Inferior parietal cortex (tissue), 1 donor: ENCODE results near the gene RARRES2.

Experiments used
- DNase-seq: peaks from one replicate; pipeline ENCODE4 v3.0.0-alpha.2; 2016; ENCODE audit errors: extremely low spot score

The RARRES2 gene

DNA sequence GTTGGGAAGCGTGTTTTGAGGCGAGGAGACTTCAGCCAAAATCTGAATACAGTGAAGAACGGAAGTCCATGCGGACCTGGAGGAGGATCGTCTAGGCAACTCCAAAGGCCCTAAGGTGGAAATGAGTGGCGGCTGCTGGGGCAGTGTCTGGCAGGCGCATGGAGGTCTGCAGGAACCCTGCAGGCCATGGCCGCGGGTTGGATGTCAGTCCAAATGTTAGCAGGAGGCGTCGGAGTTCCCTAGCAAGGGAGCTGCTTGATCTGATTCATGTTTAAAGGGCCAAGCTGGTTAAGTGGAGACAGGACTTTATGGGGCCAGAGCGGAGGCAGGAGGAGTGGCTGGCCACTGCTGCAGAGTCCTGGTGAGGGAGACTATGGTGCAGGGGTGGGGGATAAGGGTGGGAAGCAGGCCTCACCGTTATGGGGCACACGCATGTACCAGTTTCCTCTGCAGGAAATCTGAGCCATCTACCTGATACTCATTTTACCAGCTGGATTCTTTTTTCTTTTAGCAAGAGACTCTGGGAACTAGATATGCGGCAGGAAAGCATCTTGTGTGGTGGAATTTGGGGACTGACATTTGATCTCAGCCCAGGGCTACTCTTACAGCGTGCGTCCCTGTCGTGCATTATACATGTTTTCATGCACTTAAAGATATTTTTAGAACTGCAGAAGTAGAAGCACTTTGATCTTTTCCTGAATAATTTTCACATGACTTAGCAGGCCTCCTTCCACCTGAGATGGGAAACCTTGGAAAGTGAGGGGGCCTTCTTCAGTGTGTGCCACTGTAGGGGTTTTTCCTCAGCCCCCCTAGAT lies 20.6 kb upstream of the RARRES2 start:
- DNase-seq: no peak

DNA sequence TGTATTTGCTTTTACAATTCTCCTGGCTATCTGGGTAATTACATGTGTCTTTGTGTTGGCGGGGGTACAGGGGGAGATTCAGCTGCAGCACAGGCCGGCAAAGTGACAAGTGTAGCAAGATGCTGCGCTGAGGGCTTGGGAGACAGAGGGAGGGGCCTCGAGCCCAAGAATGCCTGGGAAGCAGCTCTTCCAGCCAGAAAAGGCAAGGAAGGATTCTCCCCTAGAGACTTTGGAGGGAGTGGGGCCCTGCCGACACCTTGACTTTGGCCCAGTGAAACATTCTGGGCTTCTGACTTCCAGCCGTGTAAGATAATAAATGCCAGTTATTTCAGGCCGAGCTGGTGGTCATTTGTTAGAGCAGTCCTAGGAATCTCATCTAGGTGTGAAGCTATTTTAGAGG lies 20.0 kb upstream of the RARRES2 start:
- DNase-seq: no peak

DNA sequence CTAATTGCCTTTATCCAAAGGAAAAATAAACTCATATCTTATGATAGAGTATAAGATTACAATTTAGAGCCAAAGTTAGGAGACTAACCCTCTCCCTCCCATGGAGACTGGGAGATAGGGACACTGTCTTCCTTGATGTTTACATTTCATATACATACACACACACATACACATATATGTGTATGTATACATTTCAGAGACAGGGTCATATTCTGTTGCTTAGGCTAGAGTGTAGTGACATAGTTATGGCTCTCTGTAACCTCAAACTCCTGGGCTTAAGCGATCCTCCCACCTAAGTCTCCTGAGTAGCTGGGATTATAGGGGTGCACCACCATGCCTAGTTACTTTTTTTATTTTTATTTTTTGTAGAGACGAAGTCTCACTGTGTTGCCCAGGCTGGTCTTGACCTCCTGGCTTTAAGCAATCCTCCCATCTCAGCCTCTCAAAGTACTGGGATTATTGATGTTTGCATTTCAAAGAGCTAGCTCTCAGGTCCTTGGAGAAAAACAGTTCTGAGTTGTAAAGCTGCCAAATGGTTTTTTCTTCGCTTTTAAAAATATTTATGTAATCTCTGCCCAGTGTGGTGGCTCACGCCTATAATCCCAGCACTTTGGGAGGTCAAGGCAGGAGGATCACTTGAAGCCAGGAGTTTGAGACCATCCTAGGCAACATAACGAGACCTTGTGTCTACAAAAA lies 19.1 kb upstream of the RARRES2 start:
- DNase-seq: no peak

DNA sequence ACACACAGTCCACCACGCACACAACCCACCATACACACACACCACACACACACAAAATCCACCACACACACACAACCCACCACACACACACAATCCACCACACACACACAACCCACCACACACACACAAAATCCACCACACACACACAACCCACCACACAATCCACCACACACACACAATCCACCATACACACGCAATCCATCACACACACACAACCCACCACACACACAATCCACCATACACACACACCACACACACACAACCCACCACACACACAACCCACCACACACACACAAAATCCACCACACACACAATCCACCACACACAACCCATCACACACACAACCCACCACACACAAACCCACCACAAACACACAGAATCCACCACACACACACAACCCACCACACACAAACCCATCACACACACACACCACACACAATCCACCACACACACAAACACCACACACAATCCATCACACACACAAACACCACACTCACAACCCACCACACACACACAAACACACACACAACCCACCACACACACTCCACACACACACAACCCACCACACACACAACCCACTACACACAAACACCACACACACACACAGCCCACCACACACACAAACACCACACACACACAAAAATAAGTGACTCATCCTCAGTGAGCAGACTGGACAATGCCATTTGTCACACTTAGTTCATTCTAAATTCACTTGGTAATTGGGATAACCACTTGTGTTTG lies 18.4 kb upstream of the RARRES2 start:
- no peak for DNase-seq

DNA sequence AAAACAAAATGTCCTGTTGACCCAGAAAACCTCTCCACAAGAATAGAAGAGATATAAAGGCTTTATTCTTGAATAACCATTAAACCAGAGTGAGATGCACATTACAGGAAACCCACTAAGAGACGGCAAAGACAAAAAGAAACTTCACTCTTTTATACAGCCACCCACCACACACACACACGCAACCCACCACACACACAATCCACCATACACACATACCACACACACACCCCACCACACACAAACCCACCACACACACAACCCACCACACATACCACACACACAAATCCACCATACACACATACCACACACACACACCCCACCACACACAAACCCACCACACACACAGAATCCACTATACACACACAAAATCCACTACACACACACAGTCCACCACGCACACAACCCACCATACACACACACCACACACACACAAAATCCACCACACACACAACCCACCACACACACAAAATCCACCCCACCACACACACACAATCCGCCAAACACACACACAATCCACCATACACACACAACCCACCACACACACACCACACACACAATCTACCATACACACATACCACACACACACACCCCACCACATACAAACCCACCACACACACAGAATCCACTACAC lies 17.7 kb upstream of the RARRES2 start:
- DNase-seq: no peak

DNA sequence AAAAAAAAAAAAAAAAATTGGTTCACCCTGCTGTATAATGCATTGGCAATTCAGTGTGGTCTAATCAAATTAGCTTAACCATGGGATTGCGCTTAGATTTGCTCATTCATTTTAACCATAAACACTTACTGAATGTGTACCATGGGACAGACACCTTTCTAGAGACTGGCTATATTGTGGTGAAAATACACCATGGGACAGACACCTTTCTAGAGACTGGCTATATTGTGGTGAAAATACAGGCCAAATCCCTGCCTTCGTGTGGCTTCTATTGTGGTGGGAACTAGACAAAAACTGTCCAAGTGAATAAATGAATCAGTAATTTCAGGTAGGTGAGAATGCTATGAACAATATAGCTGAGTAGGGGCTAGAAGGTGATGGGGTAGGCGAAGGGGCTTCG lies 17.0 kb upstream of the RARRES2 start:
- DNase-seq: no peak

DNA sequence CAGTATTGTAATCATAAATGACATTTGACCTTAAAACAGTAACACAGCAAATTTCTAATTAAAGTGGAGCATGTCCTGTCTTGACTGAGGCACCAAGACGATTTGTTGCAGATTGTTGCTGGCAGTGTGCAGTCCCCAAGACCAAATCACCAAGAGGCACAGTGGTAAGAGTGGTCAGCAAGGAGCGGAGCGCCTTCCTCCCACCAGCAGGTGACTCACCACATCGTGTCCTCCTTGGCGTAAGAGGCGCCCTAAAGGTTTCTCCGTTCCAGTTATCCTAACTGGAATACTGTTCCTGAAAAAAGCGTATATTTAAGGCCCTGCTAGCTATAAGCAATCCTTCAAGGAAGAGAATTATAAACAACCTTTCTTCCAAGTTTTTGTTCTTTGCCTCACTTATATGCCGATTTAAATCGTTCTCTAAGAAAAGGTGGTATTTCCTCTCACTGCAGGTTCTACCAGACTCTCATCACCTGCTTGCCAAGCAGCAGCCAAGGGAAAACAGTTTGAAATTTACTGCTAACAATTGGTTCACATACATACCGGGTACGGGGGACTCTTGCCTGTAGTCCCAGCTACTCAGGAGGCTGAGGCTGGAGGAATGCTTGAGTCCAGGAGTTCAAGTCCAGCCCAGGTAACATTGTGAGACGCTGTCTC lies 16.5 kb upstream of the RARRES2 start:
- no peak for DNase-seq

DNA sequence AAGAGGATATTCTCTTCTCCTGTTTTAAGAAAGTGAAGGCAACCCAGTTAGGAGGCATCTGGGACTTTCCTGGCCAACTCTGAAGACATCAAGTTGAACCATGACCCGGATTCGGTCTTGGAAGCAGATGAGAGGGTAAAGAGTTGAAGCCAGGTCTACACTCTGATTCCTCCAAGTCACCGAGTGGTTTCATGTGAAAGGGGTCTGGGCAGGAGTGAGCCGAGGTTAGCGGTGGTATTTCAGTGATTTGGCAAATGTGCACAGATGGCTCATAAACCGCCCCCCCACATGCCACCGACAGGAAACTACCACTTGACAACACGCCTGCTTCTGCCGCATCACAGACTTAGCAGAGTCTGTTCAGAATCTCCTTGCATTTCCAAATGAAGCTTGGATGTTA lies 15.8 kb upstream of the RARRES2 start:
- no peak for DNase-seq

DNA sequence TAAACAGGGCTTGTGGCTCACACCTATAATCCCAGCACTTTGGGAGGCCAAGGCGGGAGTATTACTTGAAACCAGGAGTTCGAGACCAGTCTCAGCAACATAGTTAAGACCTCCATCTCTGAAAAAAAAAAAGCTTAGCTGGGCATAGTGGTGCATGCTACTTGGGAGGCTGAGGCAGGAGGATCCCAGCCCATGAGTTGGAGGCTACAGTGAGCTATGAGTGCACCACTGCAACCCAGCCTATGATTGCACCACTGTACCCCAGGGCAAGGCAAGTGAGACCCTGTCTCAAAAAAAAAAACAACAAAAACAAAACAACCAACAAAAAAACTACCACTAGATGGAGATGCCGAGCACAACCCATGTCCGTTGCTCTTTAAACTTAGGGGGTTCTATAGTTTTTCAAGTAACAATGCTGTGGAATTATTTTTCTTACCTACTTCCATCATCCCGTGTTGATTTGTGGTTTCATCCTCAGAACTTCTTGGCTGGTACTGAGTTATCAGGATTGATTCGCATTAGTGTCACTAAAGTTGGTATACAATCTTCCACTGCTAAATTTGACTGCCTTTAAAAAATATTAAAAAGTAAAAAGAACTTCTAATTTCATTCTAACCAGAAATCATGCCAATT lies 15.0 kb upstream of the RARRES2 start:
- peak; percentile 64 for DNase-seq

DNA sequence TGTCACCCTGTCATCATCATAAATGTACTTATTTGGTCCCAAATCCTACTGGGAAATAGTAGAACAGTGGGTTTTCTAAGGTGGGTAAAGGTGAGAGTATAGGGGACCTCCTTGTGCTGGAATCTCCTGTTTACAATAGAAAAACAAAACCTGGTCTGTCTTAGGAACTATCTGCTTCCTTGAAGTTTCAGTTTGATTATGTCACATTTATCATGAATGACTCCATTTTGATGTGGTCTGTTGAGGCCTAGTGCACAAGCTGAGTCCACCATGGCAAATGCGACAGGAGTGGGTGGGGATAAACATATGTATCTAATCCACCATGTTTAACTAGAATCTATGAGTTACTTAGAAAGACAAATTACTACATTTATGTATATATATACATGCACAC lies 14.2 kb upstream of the RARRES2 start:
- DNase-seq: no peak

DNA sequence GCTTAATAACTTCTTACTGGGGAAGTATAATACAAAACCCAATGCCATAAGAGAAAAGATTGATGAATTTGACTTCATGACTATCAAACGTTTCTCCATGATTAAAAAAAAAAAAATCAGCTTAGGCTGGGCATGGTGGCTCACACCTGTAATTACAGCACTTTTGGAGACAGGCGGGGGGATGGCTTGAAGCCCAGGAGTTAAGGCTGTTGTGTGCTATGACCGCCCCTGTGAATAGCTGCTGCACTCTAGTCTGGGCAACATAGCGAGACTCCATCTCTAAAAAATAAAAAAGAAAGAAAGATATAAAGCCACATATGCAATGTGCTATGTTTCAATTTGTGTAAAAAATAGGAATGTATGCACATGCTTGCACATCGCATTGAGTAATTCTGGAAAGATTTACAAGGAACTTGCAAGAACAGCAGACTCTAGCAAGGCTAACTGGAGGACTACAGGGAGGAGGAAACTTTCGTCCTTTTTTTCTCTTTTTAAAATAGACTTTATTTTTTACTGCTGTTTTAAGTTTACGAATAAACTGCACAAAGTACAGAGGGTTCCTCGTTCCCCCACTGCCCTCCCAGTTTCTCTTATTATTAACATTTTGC lies 10.3 kb upstream of the RARRES2 start:
- DNase-seq: no peak

DNA sequence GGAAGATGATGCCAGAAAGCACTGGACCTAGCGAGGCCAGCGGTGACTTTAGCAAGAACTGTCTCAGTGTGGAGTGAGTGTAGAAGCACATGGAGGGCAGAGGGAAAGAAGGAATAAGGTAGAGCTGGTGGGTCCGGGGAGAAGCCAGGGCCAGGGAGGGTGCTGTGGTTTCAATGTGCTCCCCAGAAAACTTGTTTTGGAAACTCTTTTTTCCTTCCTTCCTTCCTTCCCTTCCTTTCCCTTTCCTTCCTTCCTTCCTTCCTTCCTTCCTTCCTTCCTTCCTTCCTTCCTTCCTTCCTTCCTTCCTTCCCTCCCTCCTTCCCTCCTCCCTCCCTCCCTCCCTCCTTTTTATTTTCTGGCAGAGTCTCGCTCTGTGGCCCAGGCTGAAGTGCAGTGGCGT lies 5.5 kb upstream of the RARRES2 start:
- DNase-seq: no peak

DNA sequence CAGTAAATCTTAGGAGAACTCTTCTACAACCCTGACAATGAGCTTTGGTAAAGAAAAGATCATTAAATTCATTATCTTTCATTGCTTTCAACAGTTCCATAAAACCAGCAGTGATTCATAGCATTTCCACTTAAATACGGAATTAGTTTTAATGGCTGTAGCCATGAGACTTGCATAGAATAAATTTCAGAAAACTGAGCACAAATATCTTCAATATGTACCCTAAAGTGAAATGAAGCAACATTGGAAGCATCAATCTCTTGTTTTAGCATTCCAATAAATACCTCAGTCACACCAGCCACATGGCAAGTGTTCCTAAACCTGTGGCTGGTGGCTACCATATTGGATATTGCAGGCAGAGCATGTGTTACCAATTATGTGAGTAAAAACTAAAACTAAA lies 3.6 kb upstream of the RARRES2 start:
- no peak for DNase-seq

DNA sequence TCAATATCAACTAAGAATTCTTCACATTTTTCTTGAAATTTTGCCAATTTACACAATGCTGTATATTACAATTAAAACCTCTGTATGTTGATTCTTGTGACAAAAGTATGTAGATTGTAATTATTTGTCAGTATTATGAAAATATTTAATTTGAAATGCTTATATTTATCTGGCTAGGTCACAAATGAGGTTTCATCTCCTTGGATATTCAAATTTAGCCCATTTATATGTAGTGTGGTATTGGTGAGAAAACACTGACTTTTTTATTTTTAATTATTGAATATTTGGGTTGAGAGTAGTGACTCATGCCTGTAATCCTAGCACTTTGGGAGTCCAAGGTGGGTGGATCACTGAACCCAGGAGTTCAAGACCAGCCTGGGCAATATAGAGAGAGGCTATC lies 2.9 kb upstream of the RARRES2 start:
- no peak for DNase-seq

DNA sequence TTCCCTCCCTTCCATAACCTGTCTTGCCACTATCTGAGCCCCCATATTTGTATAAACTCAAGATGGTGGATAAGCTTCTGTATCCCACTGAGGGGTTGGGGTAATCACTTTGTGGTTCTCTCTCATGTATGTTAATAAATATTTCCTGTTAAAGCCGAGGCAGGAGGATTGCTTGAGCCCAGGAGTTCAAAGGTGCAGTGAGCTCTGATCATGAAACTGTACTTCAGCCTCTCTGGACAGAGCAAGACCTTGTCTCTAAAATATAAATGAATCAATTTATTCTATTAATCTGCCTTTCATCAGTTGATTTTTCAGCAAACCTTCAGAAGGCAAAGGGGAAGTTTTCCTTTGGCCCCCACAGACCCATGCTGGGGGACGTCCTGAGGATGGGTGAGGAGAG lies 1.8 kb upstream of the RARRES2 start:
- no peak for DNase-seq

DNA sequence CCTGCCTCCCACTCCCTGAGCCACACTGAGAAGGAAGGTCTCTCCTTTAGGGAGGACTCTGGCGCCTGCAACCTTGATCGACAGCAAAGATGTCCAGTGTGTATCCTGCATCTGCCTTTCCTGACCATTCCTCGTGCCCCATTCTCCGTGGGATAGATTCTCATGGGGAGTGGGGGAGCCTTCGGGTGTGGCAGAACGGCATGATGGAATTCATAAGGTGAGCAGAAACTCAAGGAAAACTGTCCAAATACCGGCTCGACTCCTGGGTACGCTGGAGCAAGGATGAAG lies 636 bp upstream of the RARRES2 start:
- no peak for DNase-seq

DNA sequence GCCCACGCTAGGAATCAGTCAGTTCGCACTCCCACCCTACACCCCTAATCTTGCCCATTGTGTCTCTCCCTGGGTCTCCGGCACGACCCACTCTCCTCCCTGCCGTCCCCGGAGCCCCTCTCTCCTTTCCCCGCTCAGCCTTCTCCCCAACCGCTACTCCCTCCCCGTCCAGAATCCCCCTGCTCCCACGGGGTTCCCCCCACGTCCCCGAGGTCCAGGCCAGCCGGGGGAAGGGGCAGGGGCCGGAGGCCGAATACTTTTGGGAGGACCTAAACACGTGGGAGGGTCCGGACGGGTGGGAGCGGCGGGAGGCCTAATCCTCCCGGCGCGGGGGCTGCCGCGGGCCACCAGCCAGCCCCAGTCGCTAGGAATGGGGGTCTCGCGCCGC lies 560 bp downstream of the RARRES2 start:
- no peak for DNase-seq

DNA sequence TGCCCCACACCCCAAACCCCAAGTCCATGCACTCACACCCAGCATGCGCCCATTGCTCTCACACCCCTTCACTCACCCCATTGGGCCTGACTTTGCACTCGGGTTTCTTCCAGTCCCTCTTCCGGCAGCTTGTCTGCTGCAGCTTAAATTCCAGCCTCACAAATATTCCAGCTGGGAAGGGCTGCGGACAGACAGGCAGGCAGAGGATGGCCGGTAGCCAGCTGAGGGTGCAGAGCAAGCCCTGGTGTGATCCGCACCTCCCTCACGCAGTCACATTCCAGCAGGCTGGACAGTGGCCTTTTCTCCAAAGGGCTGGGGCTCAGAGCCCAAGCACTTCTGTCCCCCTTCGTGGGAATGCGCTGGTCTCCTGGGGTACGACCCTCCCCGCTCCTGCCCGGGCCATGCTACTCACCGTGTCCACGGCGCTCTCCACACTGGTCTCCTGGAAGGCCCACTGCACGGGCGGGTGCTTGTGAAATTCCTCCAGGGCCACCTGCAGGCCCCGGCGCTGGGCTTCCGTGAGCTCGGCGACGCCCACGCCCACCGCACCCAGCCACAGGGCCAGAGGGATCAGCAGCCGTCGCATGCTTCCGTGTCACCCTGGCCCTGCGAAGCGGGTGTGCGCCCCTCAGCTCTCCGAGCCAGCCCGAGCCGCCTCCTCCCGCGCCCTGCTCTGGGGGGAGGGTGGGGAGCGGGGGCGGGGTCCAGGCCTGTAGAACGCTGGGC lies 1.2 kb downstream of the RARRES2 start:
- no peak for DNase-seq

DNA sequence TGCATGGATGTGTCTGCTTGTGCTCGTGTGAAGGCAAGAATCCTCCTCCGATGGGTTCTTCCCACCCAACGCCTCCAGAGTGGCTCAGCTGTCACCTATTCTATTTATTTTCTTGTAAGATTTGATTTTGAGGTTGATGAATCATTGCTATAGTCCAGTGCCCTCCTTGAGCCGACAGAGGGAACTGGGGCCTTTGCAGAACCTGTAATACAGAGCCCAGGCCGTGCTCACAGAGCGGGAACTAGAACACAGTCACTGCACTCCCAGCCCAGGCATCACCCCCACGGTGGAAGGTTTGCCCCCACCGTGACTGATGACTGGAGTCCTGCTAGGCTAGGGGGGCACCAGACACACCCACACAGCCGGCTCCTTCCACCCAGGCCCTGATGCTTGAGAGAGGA lies 2.0 kb downstream of the RARRES2 start:
- DNase-seq: no peak

DNA sequence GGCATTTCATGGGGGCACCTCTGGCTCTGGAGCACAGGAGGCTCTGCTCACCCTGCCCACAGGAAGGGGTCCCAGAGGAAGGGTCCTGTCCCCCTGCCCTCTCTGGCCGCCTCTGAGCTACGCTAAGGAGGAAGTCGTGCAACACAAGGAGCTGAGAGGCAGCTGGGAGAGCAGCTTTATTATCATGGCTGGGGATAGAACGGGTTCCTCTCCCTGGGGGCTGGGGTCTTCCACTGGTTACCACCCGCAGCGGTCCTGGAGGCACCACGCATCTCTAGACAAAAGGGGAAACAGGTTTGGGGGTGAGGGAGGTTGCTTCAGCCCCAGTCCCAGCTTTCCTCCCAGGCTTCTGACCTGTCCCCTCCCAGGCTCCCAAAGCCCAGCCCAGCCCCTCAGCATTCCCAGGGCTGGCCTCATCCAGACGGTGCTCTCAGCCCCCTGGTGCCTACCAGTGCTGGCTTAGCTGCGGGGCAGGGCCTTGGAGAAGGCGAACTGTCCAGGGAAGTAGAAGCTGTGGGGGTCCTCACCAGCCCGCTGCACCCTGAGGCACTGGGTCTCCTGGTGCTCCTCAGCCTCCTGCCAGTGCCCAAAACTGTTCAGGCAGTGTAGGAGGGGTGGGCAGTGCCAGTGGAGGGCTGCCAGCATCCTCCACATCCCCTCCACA lies 3.1 kb downstream of the RARRES2 start:
- no peak for DNase-seq
